AG04449 (cell line): ENCODE data around the gene ATP1A3.

Source experiments
- CTCF ChIA-PET: fragments of 350-600 bp; formaldehyde crosslinking; extraction: SDS; loops from one replicate; lab custom pipeline; 2021; ENCODE audit warnings: antibody characterized with exemption; lab: Yijun Ruan, JAX
- POLR2A ChIA-PET: fragments of 400-600, 350-600 bp; formaldehyde crosslinking; extraction: SDS; loops from one replicate; lab custom pipeline; 2020; ENCODE audit warnings: antibody characterized with exemption, inconsistent platforms; lab: Yijun Ruan, JAX
- DNase-seq: peaks from one replicate; pipeline ENCODE4 v3.0.0-alpha.2; 2010; ENCODE audit warnings: low read depth, low spot score
- H3K4me3 ChIP-seq: 2 replicates; pipeline ENCODE4 v1.5.1; 2011; ENCODE audit warnings: low read depth, mild to moderate bottlenecking, control low read depth, low read length
- TF ChIP-seq, protein P1 (sequence below): IDR thresholded peaks from one replicate; pipeline ENCODE4 v1.5.1; 2011; ENCODE audit warnings: mild to moderate bottlenecking, moderate library complexity, low read length, control low read depth, inconsistent platforms; ENCODE audit not compliant: insufficient read depth; ENCODE audit errors: missing control alignments

The ATP1A3 gene

DNA sequence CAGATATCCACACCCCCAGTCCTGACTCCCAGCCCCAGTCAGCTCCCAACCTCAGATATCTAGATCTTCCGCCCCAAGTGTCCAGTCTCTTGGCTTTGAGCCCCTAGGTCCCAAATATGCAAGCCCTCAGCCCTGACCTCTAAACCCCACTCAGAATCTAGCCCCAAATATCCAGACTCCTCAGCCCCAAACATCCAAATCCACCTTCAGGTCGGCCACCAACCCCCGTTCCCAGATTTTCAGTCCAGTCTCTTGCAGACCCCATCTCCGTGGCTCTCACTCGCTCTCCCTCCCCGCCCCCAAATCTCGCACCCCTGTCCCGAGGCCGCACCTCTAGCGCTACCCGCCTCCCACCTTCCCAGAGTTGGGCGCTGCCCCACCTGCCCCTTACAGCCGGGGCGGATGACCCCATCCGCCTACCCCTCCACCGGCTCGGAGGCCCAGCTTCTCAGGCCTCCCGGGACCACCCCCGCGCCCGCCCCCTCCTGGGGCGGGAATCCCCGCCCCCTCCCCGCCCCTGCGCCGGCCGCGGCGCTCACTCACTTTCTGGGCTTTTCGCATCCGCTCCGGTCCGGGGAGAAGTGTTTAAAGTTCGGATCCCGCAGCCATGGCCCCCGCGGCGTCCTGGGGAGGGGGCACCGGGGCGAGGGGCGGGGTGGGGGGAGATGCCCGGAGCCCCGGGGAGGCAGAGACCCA lies 66.4 kb downstream of the ATP1A3 start:
- POLR2A ChIA-PET, result no interaction called here
- CTCF ChIA-PET, result interaction anchor here (0.6 to 1.5 kb wide), 3 partner anchors 9 to 107 kb away, joined by 3 to 4 read pairs (median 4); no protein-coding TSS in a partner anchor
- H3K4me3 ChIP-seq, result peak overlapping the region; percentile 52

GRCh38 chr19:41926763-41927496 lies 67.1 kb downstream of the ATP1A3 start:
- ChIA-PET POLR2A (no interaction called here), CTCF (interaction anchor here (1.5 kb wide), 1 partner anchor 10 kb away, joined by 4 read pairs; no protein-coding TSS in a partner anchor)
- H3K4me3 ChIP-seq, result no peak overlapping the region
- DNase-seq, result no peak
- TF ChIP-seq, protein P1, sequence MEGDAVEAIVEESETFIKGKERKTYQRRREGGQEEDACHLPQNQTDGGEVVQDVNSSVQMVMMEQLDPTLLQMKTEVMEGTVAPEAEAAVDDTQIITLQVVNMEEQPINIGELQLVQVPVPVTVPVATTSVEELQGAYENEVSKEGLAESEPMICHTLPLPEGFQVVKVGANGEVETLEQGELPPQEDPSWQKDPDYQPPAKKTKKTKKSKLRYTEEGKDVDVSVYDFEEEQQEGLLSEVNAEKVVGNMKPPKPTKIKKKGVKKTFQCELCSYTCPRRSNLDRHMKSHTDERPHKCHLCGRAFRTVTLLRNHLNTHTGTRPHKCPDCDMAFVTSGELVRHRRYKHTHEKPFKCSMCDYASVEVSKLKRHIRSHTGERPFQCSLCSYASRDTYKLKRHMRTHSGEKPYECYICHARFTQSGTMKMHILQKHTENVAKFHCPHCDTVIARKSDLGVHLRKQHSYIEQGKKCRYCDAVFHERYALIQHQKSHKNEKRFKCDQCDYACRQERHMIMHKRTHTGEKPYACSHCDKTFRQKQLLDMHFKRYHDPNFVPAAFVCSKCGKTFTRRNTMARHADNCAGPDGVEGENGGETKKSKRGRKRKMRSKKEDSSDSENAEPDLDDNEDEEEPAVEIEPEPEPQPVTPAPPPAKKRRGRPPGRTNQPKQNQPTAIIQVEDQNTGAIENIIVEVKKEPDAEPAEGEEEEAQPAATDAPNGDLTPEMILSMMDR, result no peak

More for the DNA sequence above, 66.4 kb downstream of the ATP1A3 start:
- no peak for DNase-seq
- TF ChIP-seq, protein P1, result no peak

DNA sequence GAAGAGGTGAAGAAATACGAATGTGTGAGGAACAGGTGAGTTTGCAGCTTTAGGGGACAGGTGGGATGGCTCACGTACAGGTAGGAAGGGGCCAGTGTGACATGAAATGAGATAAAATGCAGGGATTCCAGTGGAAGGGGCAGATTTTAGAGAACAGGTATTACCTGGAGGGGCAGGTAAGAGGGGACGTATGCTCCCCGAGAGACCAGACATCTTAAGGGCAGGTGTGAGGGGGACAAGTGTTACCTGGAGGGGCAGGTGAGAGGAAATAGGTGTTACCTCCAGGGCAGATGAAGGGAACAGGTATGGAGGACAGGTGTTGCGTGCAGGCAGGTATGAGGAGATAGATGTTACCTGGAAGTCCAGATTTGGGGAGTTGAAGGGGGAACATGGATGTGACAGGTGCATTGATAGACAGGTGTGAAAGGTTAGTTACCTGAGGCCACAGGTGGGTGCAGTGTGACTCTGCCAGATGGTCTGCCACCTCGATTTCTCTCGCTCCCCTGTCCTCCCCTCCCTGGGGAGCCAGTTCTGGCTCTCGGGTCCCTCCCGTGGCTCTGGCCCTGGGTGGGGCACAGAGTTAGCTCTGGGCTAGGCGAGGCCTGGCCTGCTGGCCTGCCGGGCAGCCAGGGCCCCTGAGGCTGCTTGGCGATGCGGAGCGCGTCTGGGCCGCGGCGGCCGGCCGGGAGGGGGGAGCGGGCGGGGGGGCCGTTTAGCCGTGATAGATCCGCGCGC lies 67.8 kb downstream of the ATP1A3 start:
- ChIA-PET POLR2A (no interaction called here), CTCF (no interaction called here)
- DNase-seq, result no peak
- no peak overlapping the region for H3K4me3 ChIP-seq
- TF ChIP-seq, protein P1, result no peak

GRCh38 chr19:41925208-41926003 lies 68.6 kb downstream of the ATP1A3 start:
- DNase-seq, result no peak
- CTCF ChIA-PET, result no interaction called here
- POLR2A ChIA-PET, result no interaction called here
- no peak overlapping the region for H3K4me3 ChIP-seq
- TF ChIP-seq, protein P1, result no peak

DNA sequence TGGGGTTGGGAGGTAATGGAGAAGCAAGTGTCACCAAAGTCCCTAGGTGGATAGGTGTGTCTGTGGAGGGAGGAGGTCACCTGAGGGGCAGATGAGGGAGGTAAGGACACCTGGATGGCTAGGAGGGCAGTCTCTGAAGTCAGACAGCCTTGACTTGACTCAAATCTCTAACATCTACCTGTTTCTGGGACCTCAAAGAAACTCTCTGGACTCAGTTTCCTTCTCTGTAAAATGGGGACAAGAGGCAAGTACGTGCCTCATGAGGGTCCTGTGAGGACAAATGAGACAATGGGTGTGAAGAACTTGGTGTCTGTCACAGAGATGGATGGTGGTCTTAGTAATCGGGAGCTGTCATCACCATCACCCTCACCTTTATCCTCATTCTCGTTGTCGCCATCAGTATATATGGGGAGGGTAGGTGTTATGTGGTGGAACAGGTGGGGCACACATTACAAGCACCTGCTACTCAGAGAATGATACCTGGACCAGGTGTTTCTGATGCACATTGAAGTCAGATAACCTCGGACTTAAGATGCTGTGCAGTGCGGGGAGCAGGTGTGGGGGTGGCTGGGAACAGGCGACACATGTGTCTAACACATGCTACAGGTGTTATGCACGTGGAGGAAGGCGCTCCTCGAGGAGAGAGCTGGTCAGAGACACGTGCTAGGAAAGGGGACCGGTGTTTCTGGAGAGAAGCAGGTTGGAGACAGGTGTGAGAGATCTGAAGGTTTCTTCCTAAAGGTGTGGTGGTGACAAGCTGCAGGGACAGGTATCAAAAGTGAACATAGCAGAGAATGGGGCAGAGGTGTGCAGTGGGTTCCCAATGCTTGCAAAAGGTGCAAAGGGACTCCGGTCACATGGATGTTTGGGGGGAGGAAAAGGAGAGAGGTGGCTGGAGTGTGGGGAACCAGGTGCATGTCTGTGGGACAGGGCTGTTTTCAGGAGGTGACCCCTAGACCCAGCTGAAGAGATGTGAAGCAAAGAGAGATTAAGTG lies 69.6 kb downstream of the ATP1A3 start:
- H3K4me3 ChIP-seq, result no peak overlapping the region
- POLR2A ChIA-PET, result no interaction called here
- DNase-seq, result no peak
- CTCF ChIA-PET, result no interaction called here
- TF ChIP-seq, protein P1, result no peak
